Measurements from ENCODE around the gene MAN2B2. TPM values are rescaled to one million over a fixed set of nuclear protein-coding genes. Genes with fewer than 3 reads are reported as not detected.

The MAN2B2 gene
- total RNA-seq, 1 experiment from 2014 or later, result 5.9 TPM

GRCh38 chr4:6532658-6533057 is 42.3 kb upstream of the MAN2B2 start:
- Histone ChIP-seq H3T11ph (ENCODE audit: low read length) (no peak overlapping the region), H3K4ac (ENCODE audit: low read depth, low read length) (no peak overlapping the region), H2BK5ac (ENCODE audit: insufficient read length, low read length) (no peak overlapping the region), H3K79me1 (ENCODE audit: insufficient read depth, low read depth, low read length, poor library complexity, severe bottlenecking) (no peaks in the 10 kb centered on the region), H2BK120ac (ENCODE audit: low read depth, low read length, poor library complexity, severe bottlenecking) (no peak overlapping the region), H4K91ac (ENCODE audit: insufficient read length, low read depth, low read length) (no peak overlapping the region), H2BK20ac (ENCODE audit: low read depth, low read length, poor library complexity, severe bottlenecking) (no peak overlapping the region), H3K27me3 (ENCODE audit: insufficient read depth, low read length) (0 out of 2 replicates have a peak, but pooled peaks cover 2% of the 10 kb centered on the region), H2AK5ac (ENCODE audit: insufficient read length, low read length) (no peak overlapping the region), H4K8ac (replicated peaks; ENCODE audit: insufficient read length, low read depth, low read length) (no peak overlapping the region), H3K79me2 (ENCODE audit: insufficient read depth, low read length) (no peaks in the 10 kb centered on the region), H3K18ac (ENCODE audit: insufficient read length, low read depth, low read length) (no peak overlapping the region), H3K9ac (ENCODE audit: extremely low read depth, insufficient read length, low read length) (no peak overlapping the region), H3K27ac (ENCODE audit: insufficient read length, low read depth, low read length) (no peak overlapping the region), H3K4me1 (ENCODE audit: insufficient read depth, low read length) (no peaks in the 10 kb centered on the region), H3K23me2 (ENCODE audit: insufficient read length, low read depth, low read length, poor library complexity, severe bottlenecking) (no peaks in the 10 kb centered on the region), H2BK12ac (ENCODE audit: insufficient read length, low read depth, low read length) (no peak overlapping the region), H4K5ac (ENCODE audit: insufficient read length, low read depth, low read length) (no peak overlapping the region), H3K23ac (ENCODE audit: insufficient read length, low read depth, low read length) (no peak overlapping the region), H2AFZ (ENCODE audit: low read length) (no peak overlapping the region), H3K56ac (ENCODE audit: insufficient read length, low read depth, low read length) (no peak overlapping the region), H3K14ac (ENCODE audit: insufficient read depth, low read length) (no peak overlapping the region), H2BK15ac (ENCODE audit: low read depth, low read length) (no peak overlapping the region), H3K9me3 (ENCODE audit: control insufficient read depth, low read depth, low read length) (no peaks in the 10 kb centered on the region), H3K4me2 (ENCODE audit: insufficient read depth, insufficient read length, low read length) (no peak overlapping the region), H4K20me1 (ENCODE audit: control insufficient read depth, insufficient read depth, insufficient read length) (no peaks in the 10 kb centered on the region)
- Mint-ChIP-seq H3K36me3 (ENCODE audit: insufficient read depth in 1 of 3, low read depth in 3 of 3) (no peaks in the 10 kb centered on the region; a peak in 1 of 7 replicates), H3K27ac (no peak overlapping the region), H3K4me1 (peaks cover 9 to 13% of the 10 kb centered on the region in 2 experiments), H3K4me3 (no peak overlapping the region), H3K27me3 (ENCODE audit: low read depth) (peaks cover 14% of the 10 kb centered on the region), H3K9me3 (peaks cover 0 to 4% of the 10 kb centered on the region in 2 experiments; a peak in 1 of 5 replicates)
- no peak for TF ChIP-seq CTCF (conservative IDR thresholded peaks at IDR 0.05)
- no CpG with 5 or more reads among the region's 9 CpGs for WGBS (ENCODE audit: extremely low coverage, insufficient read length, low lambda C conversion rate)
- DNase-seq, result no peak

Data from H9 (cell line).